ENCODE data around the gene IGFL1.
"Not testable (repeated sequence)": the region's sequence is repeated elsewhere in the genome, so short reads cannot be mapped to it uniquely, and the experiment has no call there.

Gene IGFL1

DNA sequence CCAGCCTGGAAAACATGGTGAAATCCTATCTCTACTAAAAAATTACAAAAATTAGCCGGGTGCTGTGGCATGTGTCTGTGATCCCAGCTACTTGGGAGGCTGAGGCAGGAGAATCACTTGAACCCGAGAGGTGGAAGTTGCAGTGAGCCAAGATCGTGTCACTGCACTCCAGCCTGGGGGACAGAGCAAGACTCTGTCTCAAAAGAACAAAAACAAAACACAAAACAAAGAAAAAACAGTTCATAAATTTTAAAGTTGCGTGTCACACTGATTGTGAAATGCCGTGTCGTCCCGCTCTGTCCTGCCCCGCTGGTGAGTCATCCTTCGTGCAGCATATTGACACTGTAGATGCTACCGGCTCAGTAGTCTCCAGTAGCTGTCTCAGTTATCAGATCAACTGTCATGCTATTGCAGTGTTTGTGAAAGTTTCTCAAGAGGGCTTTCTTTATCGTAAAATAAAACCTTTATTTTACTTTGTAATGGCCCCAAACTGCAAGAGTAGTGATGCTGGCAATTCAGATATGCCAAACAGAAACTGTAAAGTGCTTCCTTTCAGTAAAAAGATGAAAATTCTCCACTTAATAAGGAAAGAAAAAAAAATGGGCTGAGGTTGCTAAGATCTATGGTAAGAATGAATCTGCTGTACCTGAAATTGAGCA, 36.4 kb upstream of the IGFL1 start:
- Histone ChIP-seq H2BK15ac (ENCODE audit: low read length) (no peak overlapping the region), H3K14ac (ENCODE audit: low read length) (no peak overlapping the region), H4K8ac (ENCODE audit: low read depth, low read length) (no peak overlapping the region), H3K4me1 (ENCODE audit: control insufficient read depth in 2 of 2, insufficient read depth in 1 of 2, low read depth in 1 of 2, low read length in 2 of 2) (peaks cover 0 to 3% of the 10 kb centered on the region in 2 donors), H3K4me2 (ENCODE audit: insufficient read depth, low read length, poor library complexity, severe bottlenecking) (no peak overlapping the region), H3K23ac (ENCODE audit: low read depth, low read length, poor library complexity) (no peak overlapping the region), H2AK5ac (ENCODE audit: low read depth, low read length) (no peak overlapping the region), H3K27me3 (ENCODE audit: control insufficient read depth in 3 of 3, insufficient read depth in 3 of 3, low read depth in 1 of 3, low read length in 3 of 3) (peaks cover 0 to 54% (median 0%) of the 10 kb centered on the region in 3 experiments), H3K18ac (ENCODE audit: low read length) (no peak overlapping the region), H4K91ac (ENCODE audit: low read depth, low read length, poor library complexity) (no peak overlapping the region), H3K27ac (replicated peaks; ENCODE audit: low read length) (no peak overlapping the region), H3K79me1 (ENCODE audit: low read depth, low read length) (no peaks in the 10 kb centered on the region), H2BK120ac (ENCODE audit: low read depth, low read length) (no peak overlapping the region), H2AFZ (ENCODE audit: low read length) (no peak overlapping the region), H3K36me3 (replicated peaks in 1 of 2; ENCODE audit: control insufficient read depth in 2 of 2, insufficient read depth in 2 of 2, low read length in 2 of 2) (no peaks in the 10 kb centered on the region), H2BK12ac (ENCODE audit: low read length) (no peak overlapping the region), H3K9me3 (replicated peaks in 1 of 2; ENCODE audit: control insufficient read depth in 2 of 2, insufficient read depth in 1 of 2, low read depth in 1 of 2, low read length in 2 of 2) (no peaks in the 10 kb centered on the region), H3K4me3 (ENCODE audit: low read length in 2 of 2) (no peak overlapping the region), H3K4ac (ENCODE audit: low read length) (no peak overlapping the region), H2BK5ac (ENCODE audit: low read length) (no peak overlapping the region), H3K9ac (ENCODE audit: low read depth, low read length, poor library complexity) (no peak overlapping the region)
- no CpG with 5 or more reads among the region's 11 CpGs for WGBS, 2 donors (ENCODE audit: extremely low coverage in 2 of 2, insufficient read length in 2 of 2, insufficient replicate concordance in 1 of 2)
- DNase-seq (ENCODE audit: low spot score), result no peak

DNA sequence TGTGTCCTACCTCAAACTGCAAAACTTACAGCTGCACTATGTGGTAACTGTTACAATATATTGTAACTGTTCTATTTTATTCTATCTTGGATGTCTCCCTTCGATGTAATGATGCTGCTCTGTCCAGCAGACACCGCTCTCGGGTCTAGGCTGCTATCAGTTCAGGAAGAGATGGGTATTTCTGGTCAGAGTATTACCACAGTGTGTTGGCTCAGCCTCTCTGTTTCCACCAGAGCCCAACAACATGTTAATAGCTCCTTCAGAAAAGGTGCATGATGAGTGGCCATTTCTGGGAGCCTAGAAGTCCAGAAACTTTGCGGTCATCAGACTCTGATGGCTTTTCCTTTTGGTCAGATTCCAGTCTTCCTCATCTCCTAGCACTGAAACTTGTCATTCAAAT, 35.9 kb upstream of the IGFL1 start:
- H3K27ac ChIP-seq (replicated peaks; ENCODE audit: low read length), result no peak overlapping the region
- no peak overlapping the region for H3K4me2 ChIP-seq (ENCODE audit: insufficient read depth, low read length, poor library complexity, severe bottlenecking)

DNA sequence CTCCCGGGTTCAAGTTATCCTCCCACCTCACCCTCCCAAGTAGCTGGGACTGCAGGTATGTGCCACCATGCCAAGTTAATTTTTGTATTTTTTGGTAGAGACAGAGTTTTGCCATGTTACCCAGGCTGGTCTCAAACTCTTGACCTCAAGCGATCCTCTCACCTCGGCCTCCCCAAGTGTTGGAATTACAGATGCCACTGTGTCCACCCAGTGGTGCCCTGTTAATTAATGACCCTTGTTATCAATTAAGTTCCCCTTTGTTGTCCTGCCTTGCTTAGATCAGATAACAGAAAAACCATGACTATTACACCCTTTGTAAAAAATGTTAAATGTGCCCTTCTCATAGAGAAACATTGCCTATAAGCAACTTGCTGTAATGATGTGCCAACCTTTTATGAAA, 34.4 kb upstream of the IGFL1 start:
- Histone ChIP-seq H3K27ac (replicated peaks; ENCODE audit: low read length) (no peak overlapping the region), H3K9ac (ENCODE audit: low read depth, low read length, poor library complexity) (no peak overlapping the region), H3K23ac (ENCODE audit: low read depth, low read length, poor library complexity) (no peak overlapping the region), H2BK15ac (ENCODE audit: low read length) (no peak overlapping the region), H2AFZ (ENCODE audit: low read length) (no peak overlapping the region), H2BK120ac (ENCODE audit: low read depth, low read length) (no peak overlapping the region), H3K36me3 (replicated peaks in 1 of 2; ENCODE audit: control insufficient read depth in 2 of 2, insufficient read depth in 2 of 2, low read length in 2 of 2) (no peaks in the 10 kb centered on the region), H4K91ac (ENCODE audit: low read depth, low read length, poor library complexity) (no peak overlapping the region), H3K79me1 (ENCODE audit: low read depth, low read length) (no peaks in the 10 kb centered on the region), H3K4me2 (ENCODE audit: insufficient read depth, low read length, poor library complexity, severe bottlenecking) (no peak overlapping the region), H3K27me3 (ENCODE audit: control insufficient read depth in 3 of 3, insufficient read depth in 3 of 3, low read depth in 1 of 3, low read length in 3 of 3) (peaks cover 0 to 47% (median 0%) of the 10 kb centered on the region in 3 experiments), H3K18ac (ENCODE audit: low read length) (no peak overlapping the region), H2BK5ac (ENCODE audit: low read length) (no peak overlapping the region), H2BK12ac (ENCODE audit: low read length) (no peak overlapping the region), H4K8ac (ENCODE audit: low read depth, low read length) (no peak overlapping the region), H3K4ac (ENCODE audit: low read length) (no peak overlapping the region), H3K4me1 (ENCODE audit: control insufficient read depth in 2 of 2, insufficient read depth in 1 of 2, low read depth in 1 of 2, low read length in 2 of 2) (peaks cover 0 to 3% of the 10 kb centered on the region in 2 donors), H3K9me3 (replicated peaks in 1 of 2; ENCODE audit: control insufficient read depth in 2 of 2, insufficient read depth in 1 of 2, low read depth in 1 of 2, low read length in 2 of 2) (no peaks in the 10 kb centered on the region), H3K14ac (ENCODE audit: low read length) (no peak overlapping the region), H2AK5ac (ENCODE audit: low read depth, low read length) (no peak overlapping the region), H3K4me3 (ENCODE audit: low read length in 2 of 2) (no peak overlapping the region)
- no peak for DNase-seq (ENCODE audit: low spot score)
- no CpG with 5 or more reads among the region's 3 CpGs for WGBS, 2 donors (ENCODE audit: extremely low coverage in 2 of 2, insufficient read length in 2 of 2, insufficient replicate concordance in 1 of 2)

More for the DNA sequence above, 35.9 kb upstream of the IGFL1 start:
- Histone ChIP-seq H3K79me1 (ENCODE audit: low read depth, low read length) (no peaks in the 10 kb centered on the region), H3K36me3 (replicated peaks in 1 of 2; ENCODE audit: control insufficient read depth in 2 of 2, insufficient read depth in 2 of 2, low read length in 2 of 2) (no peaks in the 10 kb centered on the region), H3K14ac (ENCODE audit: low read length) (no peak overlapping the region), H3K27me3 (ENCODE audit: control insufficient read depth in 3 of 3, insufficient read depth in 3 of 3, low read depth in 1 of 3, low read length in 3 of 3) (peaks cover 0 to 52% (median 0%) of the 10 kb centered on the region in 3 experiments), H3K4me1 (ENCODE audit: control insufficient read depth in 2 of 2, insufficient read depth in 1 of 2, low read depth in 1 of 2, low read length in 2 of 2) (peaks cover 0 to 3% of the 10 kb centered on the region in 2 donors), H3K9ac (ENCODE audit: low read depth, low read length, poor library complexity) (no peak overlapping the region), H4K91ac (ENCODE audit: low read depth, low read length, poor library complexity) (no peak overlapping the region), H3K9me3 (replicated peaks in 1 of 2; ENCODE audit: control insufficient read depth in 2 of 2, insufficient read depth in 1 of 2, low read depth in 1 of 2, low read length in 2 of 2) (no peaks in the 10 kb centered on the region), H3K4me3 (ENCODE audit: low read length in 2 of 2) (no peak overlapping the region), H3K18ac (ENCODE audit: low read length) (no peak overlapping the region), H2BK120ac (ENCODE audit: low read depth, low read length) (no peak overlapping the region), H2AFZ (ENCODE audit: low read length) (no peak overlapping the region), H2AK5ac (ENCODE audit: low read depth, low read length) (no peak overlapping the region), H4K8ac (ENCODE audit: low read depth, low read length) (no peak overlapping the region), H3K23ac (ENCODE audit: low read depth, low read length, poor library complexity) (no peak overlapping the region), H2BK5ac (ENCODE audit: low read length) (no peak overlapping the region), H2BK15ac (ENCODE audit: low read length) (no peak overlapping the region), H3K4ac (ENCODE audit: low read length) (no peak overlapping the region), H2BK12ac (ENCODE audit: low read length) (no peak overlapping the region)
- no CpG with 5 or more reads among the region's 4 CpGs for WGBS, 2 donors (ENCODE audit: extremely low coverage in 2 of 2, insufficient read length in 2 of 2, insufficient replicate concordance in 1 of 2)
- DNase-seq (ENCODE audit: low spot score), result no peak

DNA sequence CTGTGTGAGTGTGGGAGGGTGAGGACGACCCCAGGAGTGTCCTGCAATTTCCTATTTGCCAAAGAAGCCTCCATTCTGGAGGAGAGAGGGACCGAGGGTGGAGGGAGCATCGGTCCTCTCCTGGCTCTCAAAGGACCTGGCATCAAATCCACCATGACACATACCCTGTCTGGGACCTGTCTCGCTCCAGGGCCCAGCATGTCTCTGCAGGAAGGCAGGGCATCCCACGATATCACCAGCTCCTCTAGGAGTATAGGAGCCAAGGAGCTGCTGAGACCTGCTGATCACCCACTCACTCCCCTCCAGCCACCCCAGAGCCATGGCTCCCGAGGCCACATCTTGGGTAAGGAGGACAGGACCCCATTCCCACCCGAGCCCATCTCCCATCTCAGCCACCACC, 33.6 kb upstream of the IGFL1 start:
- not testable (repeated sequence) for H3K36me3 ChIP-seq (replicated peaks in 1 of 2; ENCODE audit: control insufficient read depth in 2 of 2, insufficient read depth in 2 of 2, low read length in 2 of 2); H4K8ac ChIP-seq (ENCODE audit: low read depth, low read length); H3K9me3 ChIP-seq (replicated peaks in 1 of 2; ENCODE audit: control insufficient read depth in 2 of 2, insufficient read depth in 1 of 2, low read depth in 1 of 2, low read length in 2 of 2); H3K4ac ChIP-seq (ENCODE audit: low read length); H2AK5ac ChIP-seq (ENCODE audit: low read depth, low read length); H3K4me3 ChIP-seq (ENCODE audit: low read length in 2 of 2); H3K18ac ChIP-seq (ENCODE audit: low read length); H3K4me2 ChIP-seq (ENCODE audit: insufficient read depth, low read length, poor library complexity, severe bottlenecking); H3K4me1 ChIP-seq (ENCODE audit: control insufficient read depth in 2 of 2, insufficient read depth in 1 of 2, low read depth in 1 of 2, low read length in 2 of 2); H3K9ac ChIP-seq (ENCODE audit: low read depth, low read length, poor library complexity); H3K23ac ChIP-seq (ENCODE audit: low read depth, low read length, poor library complexity); H2AFZ ChIP-seq (ENCODE audit: low read length); H2BK120ac ChIP-seq (ENCODE audit: low read depth, low read length); H4K91ac ChIP-seq (ENCODE audit: low read depth, low read length, poor library complexity); DNase-seq (ENCODE audit: low spot score); H3K14ac ChIP-seq (ENCODE audit: low read length); H3K27ac ChIP-seq (replicated peaks; ENCODE audit: low read length); H3K79me1 ChIP-seq (ENCODE audit: low read depth, low read length)
- peak overlapping the region; percentile 34 for H2BK12ac ChIP-seq (ENCODE audit: low read length)
- peak overlapping the region; percentile 38 for H2BK15ac ChIP-seq (ENCODE audit: low read length)
- H2BK5ac ChIP-seq (ENCODE audit: low read length), result peak overlapping the region; percentile 29
- H3K27me3 ChIP-seq (ENCODE audit: control insufficient read depth in 3 of 3, insufficient read depth in 3 of 3, low read depth in 1 of 3, low read length in 3 of 3), result peaks cover 0 to 40% (median 0%) of the 10 kb centered on the region in 3 experiments
- no CpG with 5 or more reads among the region's 7 CpGs for WGBS, 2 donors (ENCODE audit: extremely low coverage in 2 of 2, insufficient read length in 2 of 2, insufficient replicate concordance in 1 of 2)

All from neuronal stem cell (in vitro differentiated cells).